Tongue (tissue), 2 donors: ENCODE results near the gene SGK2. TPM values are rescaled to one million over a fixed set of nuclear protein-coding genes. Genes with fewer than 3 reads are reported as not detected.

Experiments used
- DNase-seq: peaks from one replicate; pipeline ENCODE4 v3.0.0-alpha.2; 2015
- total RNA-seq: library from RNA; depleted of rRNA; stranded (reverse); fragments of >200 nt; gene quantifications from one replicate; pipeline ENCODE4 v1.2.3, GENCODE V29; 2014

SGK2 gene
- total RNA-seq, 1 donor from 2014 or later: 1.2 TPM

GRCh38 chr20:43536041-43536816, 22.6 kb upstream of the SGK2 start:
- DNase-seq: no peak

GRCh38 chr20:43536817-43537440, 21.9 kb upstream of the SGK2 start:
- no peak for DNase-seq

- peak; percentile 72 for DNase-seq
Observed at GRCh38 chr20:43537921-43538877, 20.6 kb upstream of the SGK2 start.

- DNase-seq: no peak
Observed at GRCh38 chr20:43538878-43539700, 19.7 kb upstream of the SGK2 start.

- no peak for DNase-seq
Observed at GRCh38 chr20:43539975-43540672, 18.7 kb upstream of the SGK2 start.

GRCh38 chr20:43540673-43541060, 18.2 kb upstream of the SGK2 start:
- no peak for DNase-seq

- no peak for DNase-seq
Observed at GRCh38 chr20:43541214-43541613, 17.6 kb upstream of the SGK2 start.

- no peak for DNase-seq
Observed at GRCh38 chr20:43542161-43542560, 16.7 kb upstream of the SGK2 start.

GRCh38 chr20:43542674-43543073, 16.2 kb upstream of the SGK2 start:
- DNase-seq: no peak

GRCh38 chr20:43543138-43543537, 15.7 kb upstream of the SGK2 start:
- DNase-seq: no peak

GRCh38 chr20:43544501-43544900, 14.3 kb upstream of the SGK2 start:
- no peak for DNase-seq

- DNase-seq: no peak
Observed at GRCh38 chr20:43545837-43546578, 12.8 kb upstream of the SGK2 start.

GRCh38 chr20:43548273-43548880, 10.4 kb upstream of the SGK2 start:
- DNase-seq: no peak

- DNase-seq: no peak
Observed at GRCh38 chr20:43549416-43550065, 9.3 kb upstream of the SGK2 start.

- no peak for DNase-seq
Observed at GRCh38 chr20:43550456-43550855, 8.4 kb upstream of the SGK2 start.

GRCh38 chr20:43554369-43554768, 4.5 kb upstream of the SGK2 start:
- no peak for DNase-seq

GRCh38 chr20:43559147-43559987, 540 bp downstream of the SGK2 start:
- no peak for DNase-seq

GRCh38 chr20:43560974-43561373, 2.1 kb downstream of the SGK2 start:
- DNase-seq: no peak

- DNase-seq: no peak
Observed at GRCh38 chr20:43563429-43563828, 4.6 kb downstream of the SGK2 start.
